Stimulated activated CD8-positive, alpha-beta memory T cell treated with anti-CD3 and anti-CD28 coated beads, Interleukin-15, amount 100 ng/mL, for 4 hours (primary cell): Measurements from ENCODE around the gene SON.

Experiments
- DNase-seq, 2 donors: peaks; one replicate each; pipeline ENCODE4 v3.0.0-alpha.2; 2020; ENCODE audit warnings: low read depth in 2 of 2

The SON gene

DNA sequence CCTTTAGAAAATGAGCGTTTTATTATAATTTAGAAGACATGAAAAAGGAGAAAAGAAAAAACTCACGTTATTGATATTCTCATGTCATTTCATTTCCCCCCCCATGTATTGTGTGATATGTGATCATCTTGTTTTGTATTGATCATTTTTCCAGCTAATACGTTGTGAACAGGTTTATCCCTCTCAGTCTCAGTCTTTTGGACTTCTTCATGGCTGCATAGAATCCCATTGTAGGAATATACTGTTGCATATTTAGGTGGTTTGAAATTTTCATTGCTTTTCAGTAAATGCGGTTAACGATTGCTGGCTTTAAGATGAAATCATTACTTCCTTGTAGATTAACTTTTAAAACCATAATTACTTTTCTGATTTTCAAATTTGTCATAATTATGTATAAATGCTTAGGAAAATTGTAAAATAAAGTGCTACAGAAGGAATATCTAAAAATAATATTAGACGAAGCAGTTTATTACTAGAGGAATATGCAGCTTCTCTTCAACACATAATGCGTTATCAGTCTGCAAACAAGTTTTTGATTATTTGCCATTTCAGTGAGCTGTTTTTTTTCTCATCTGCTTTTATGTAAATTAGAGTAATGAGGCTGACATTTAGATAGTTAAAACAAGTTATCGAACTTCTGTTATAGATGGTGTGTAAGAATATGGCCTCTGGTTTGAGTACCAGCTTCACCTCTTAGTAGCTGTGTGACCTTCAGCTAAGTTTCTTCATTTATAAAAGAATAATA is 1.8 kb downstream of the SON start:
- DNase-seq = no peak

DNA sequence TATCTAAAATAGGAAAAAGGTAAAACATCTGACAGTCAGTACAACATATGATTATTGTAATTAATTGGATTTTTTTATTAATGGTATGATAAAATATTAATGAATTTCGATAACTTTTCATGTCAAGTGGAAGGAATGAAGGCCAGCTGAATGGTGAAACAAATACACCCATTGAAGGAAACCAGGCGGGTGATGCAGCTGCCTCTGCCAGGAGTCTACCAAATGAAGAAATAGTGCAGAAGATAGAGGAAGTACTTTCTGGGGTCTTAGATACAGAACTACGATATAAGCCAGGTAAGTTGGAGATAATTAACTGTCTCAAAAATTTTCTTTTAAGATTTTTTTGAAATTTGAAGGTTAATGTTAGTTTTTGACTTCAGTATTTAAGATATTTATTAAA is 3.2 kb downstream of the SON start:
- no peak for DNase-seq

DNA sequence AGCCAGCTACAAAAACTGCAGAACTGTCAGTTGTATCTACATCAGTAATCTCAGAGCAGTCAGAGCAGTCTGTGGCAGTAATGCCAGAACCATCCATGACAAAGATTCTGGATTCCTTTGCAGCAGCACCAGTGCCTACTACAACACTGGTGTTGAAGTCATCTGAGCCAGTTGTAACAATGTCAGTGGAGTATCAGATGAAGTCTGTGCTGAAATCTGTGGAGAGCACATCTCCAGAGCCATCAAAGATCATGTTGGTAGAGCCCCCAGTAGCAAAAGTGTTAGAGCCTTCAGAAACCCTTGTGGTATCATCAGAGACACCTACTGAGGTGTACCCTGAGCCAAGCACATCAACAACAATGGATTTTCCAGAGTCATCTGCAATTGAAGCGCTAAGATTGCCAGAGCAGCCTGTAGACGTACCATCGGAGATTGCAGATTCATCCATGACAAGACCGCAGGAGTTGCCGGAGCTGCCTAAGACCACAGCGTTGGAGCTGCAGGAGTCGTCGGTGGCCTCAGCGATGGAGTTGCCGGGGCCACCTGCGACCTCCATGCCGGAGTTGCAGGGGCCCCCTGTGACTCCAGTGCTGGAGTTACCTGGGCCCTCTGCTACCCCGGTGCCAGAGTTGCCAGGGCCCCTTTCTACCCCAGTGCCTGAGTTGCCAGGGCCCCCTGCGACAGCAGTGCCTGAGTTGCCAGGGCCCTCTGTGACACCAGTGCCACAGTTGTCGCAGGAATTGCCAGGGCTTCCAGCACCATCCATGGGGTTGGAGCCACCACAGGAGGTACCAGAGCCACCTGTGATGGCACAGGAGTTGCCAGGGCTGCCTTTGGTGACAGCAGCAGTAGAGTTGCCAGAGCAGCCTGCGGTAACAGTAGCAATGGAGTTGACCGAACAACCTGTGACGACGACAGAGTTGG is 7.3 kb downstream of the SON start:
- DNase-seq = no peak

DNA sequence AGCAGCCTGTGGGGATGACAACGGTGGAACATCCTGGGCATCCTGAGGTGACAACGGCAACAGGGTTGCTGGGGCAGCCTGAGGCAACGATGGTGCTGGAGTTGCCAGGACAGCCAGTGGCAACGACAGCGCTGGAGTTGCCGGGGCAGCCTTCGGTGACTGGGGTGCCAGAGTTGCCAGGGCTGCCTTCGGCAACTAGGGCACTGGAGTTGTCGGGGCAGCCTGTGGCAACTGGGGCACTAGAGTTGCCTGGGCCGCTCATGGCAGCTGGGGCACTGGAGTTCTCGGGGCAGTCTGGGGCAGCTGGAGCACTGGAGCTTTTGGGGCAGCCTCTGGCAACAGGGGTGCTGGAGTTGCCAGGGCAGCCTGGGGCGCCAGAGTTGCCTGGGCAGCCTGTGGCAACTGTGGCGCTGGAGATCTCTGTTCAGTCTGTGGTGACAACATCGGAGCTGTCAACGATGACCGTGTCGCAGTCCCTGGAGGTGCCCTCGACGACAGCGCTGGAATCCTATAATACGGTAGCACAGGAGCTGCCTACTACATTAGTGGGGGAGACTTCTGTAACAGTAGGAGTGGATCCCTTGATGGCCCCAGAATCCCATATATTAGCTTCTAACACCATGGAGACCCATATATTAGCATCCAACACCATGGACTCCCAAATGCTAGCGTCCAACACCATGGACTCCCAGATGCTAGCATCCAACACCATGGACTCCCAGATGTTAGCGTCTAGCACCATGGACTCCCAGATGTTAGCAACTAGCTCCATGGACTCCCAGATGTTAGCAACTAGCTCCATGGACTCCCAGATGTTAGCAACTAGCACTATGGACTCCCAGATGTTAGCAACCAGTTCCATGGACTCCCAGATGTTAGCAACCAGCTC is 8.2 kb downstream of the SON start:
- no peak for DNase-seq

DNA sequence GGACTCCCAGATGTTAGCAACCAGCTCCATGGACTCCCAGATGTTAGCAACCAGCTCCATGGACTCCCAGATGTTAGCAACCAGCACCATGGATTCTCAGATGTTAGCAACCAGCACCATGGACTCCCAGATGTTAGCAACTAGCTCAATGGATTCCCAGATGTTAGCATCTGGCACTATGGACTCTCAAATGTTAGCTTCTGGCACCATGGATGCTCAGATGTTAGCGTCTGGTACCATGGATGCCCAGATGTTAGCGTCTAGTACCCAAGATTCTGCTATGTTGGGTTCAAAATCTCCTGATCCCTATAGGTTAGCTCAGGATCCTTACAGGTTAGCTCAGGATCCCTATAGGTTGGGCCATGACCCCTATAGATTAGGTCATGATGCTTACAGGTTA is 8.8 kb downstream of the SON start:
- DNase-seq = no peak

DNA sequence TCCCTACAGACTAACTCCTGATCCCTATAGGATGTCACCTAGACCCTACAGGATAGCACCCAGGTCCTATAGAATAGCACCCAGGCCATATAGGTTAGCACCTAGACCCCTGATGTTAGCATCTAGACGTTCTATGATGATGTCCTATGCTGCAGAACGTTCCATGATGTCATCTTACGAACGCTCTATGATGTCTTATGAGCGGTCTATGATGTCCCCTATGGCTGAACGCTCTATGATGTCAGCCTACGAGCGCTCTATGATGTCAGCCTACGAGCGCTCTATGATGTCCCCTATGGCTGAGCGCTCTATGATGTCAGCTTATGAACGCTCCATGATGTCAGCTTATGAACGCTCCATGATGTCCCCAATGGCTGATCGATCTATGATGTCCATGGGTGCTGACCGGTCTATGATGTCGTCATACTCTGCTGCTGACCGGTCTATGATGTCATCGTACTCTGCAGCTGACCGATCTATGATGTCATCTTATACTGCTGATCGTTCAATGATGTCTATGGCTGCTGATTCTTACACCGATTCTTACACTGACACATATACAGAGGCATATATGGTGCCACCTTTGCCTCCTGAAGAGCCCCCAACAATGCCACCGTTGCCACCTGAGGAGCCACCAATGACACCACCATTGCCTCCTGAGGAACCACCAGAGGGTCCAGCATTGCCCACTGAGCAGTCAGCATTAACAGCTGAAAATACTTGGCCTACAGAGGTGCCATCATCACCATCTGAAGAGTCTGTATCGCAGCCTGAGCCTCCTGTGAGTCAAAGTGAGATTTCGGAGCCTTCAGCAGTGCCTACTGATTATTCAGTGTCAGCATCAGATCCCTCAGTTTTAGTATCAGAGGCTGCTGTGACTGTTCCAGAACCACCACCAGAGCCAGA is 9.5 kb downstream of the SON start:
- DNase-seq = no peak

DNA sequence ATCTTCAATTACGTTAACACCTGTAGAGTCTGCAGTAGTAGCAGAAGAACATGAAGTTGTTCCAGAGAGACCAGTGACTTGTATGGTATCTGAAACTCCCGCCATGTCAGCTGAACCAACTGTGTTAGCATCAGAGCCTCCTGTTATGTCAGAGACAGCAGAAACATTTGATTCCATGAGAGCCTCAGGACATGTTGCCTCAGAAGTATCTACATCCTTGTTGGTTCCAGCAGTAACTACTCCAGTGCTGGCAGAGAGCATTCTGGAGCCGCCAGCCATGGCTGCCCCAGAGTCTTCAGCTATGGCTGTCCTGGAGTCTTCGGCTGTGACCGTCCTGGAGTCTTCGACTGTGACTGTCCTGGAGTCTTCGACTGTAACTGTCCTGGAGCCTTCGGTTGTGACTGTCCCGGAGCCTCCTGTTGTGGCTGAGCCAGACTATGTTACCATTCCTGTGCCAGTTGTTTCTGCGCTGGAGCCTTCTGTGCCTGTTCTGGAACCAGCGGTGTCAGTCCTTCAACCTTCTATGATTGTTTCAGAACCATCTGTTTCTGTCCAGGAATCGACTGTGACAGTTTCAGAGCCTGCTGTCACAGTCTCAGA is 10.3 kb downstream of the SON start:
- no peak for DNase-seq

DNA sequence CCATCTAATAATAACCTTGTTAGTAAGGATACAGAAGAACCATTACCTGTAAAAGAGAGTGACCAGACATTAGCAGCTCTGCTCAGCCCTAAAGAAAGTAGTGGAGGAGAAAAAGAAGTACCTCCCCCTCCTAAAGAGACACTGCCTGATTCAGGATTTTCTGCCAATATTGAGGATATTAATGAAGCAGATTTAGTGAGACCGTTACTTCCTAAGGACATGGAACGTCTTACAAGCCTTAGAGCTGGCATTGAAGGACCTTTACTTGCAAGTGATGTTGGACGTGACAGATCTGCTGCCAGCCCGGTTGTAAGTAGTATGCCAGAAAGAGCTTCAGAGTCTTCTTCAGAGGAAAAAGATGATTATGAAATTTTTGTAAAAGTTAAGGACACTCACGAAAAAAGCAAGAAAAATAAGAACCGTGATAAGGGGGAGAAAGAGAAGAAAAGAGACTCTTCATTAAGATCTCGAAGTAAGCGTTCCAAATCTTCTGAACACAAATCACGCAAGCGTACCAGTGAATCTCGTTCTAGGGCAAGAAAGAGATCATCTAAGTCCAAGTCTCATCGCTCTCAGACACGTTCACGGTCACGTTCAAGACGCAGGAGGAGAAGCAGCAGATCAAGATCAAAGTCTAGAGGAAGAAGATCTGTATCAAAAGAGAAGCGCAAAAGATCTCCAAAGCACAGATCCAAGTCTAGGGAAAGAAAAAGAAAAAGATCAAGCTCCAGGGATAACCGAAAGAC is 11.6 kb downstream of the SON start:
- no peak for DNase-seq

DNA sequence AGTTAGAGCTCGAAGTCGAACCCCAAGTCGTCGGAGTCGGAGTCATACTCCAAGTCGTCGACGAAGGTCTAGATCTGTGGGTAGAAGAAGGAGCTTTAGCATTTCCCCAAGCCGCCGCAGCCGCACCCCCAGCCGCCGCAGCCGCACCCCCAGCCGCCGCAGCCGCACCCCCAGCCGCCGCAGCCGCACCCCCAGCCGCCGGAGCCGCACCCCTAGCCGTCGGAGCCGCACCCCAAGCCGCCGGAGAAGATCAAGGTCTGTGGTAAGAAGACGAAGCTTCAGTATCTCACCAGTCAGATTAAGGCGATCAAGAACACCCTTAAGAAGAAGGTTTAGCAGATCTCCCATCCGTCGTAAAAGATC is 12.1 kb downstream of the SON start:
- no peak for DNase-seq

DNA sequence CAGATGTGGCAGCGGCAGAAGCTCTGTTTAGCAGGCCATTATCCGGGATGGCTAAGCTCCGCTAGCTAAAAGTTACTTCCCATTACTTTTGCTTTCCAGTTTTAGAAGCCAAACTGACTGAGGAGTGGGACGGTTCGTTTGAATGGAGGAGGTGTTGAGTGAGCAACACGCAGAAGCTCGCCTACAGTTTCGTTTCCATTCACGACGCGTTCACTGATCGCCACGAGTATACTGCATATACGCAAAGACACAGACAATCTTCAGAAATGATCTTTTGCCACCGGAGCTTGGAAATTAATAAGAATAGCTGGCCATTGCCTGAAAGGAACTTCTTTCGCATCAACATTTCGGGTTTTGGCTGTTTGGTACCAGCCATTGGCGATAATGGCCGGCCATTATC is 14.6 kb downstream of the SON start:
- DNase-seq = no peak

DNA sequence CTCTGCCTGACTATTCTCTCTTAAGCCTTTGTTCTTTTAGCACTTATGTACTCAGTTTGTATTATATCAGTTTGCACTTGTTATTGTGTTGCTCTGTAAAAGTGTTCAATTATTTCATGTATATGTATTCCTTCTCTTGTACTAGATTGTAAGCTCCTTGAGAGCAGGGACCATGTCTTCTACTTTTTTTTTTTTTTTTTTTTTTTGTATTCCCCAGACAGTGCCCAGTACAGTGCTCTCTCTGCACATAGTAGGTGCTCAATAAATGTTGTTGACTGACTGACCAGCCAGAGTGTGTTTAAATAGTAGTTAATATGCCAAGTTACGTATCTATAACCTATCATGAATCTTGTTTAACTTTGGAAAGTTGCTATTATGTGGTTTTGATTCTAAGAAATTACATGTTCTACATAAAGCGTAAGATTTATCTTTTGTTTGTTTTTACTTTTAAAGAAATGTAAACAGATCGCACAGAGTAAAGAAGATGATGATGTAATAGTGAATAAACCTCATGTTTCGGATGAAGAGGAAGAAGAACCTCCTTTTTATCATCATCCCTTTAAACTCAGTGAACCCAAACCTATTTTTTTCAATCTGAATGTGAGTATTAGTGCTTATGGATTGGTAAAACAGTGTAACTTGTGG is 16.1 kb downstream of the SON start:
- no peak for DNase-seq

DNA sequence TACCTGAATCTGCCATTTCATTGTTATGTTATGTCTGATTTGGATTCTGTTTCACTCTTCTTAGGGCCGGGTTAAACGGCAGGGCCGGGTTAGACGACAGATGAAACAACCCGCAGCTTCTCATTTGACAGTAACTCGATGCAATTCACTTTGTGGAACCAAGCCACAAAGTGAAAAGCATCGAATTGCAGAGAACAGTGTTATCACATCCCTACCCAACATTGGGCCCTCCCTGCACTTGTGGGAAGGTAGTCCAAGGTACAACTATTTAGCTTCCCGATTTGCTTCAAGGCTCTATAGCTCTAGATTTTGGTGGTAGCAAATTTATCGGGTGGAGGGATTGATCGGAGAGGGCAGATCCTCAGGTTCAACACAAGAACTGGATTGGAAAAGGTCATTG is 17.0 kb downstream of the SON start:
- no peak for DNase-seq

DNA sequence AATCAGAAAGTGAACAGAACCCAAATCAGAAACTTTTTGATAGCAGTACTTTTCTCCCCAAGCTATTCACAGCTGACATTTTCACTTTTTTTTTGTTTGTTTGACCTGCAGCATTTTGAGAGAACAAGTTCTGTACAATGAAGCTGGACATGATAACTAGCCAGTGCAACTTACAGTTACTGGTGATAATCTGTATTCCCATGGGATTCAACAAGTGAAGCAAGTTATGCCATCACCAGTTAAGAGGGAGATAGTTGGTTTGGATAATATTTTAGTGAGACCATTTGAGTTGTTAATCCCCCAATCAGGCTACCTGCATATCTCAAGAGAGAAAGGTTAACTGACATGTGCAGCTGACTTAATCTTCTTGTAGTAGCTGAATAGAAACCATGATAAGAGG is 18.1 kb downstream of the SON start:
- no peak for DNase-seq

DNA sequence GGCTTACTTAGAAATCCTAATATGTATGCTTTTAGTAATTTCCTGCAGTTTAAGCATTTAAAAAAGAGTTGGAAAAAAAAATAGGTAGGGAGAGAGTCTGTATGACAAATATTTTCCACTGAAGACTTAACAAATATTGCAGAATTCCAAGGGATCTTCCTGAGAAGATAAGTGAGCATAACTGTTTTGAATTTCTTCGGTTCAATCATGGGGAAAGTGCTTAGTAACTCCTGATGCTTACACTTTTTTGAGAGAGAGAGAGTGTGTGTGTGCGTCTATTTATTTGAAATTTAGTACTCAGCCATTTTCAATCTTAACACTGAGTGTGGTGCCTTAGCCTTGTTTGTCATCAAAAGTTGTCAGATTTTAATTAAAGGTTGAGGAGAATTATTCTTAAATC is 18.5 kb downstream of the SON start:
- no peak for DNase-seq

DNA sequence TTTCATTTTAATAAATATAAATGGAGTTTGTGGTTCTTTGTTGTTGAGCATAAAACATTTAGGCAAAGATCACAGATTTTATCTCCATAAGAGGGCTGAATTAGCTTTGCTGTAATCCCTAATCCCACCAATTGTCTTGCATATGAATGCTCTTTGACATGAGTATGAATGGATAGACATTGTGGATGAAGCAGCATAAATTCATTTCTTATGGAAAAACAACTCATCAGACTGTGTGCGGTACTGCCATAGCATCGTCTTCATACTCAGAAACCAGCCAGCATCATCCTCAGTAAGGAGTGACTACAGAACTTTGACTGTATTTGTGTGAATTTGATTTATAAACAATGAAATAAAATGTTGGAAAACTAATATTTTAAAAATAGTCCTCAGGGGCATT is 19.6 kb downstream of the SON start:
- no peak for DNase-seq

DNA sequence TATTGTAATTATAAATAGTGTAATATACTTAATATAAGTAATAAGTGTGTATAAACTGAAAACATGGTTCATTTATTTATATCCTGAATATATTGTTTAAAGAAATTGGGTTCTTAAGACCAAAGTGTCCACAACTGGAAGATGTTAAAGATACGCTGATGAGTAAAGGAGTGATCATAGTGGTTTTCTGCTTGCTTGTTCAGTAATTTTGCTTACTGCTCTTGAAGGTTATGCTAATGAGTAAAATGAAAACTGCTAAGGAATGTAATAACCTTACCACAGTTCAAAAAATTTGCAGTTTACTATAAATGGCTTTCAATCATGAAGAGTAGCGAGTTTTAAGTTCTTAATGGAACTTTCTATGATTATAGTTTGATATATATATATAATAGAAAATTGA is 23.7 kb downstream of the SON start:
- no peak for DNase-seq

DNA sequence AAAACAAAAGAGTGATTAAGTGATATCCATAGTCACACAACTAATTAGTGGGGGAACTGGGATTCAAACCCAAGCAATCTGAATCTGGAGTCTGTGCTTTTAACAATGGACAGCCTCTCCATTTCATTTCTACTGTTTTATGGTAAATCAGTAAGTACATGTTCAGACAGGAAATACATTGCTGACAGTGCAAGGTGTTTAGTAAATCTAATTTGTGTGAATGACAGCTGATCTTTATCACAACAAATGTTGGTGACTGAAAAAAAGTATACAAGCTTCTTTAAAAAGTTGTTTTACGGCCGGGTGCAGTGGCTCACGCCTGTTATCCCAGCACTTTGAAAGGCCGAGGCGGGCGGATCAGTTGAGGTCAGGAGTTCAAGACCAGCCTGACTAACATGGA is 25.1 kb downstream of the SON start:
- no peak for DNase-seq

DNA sequence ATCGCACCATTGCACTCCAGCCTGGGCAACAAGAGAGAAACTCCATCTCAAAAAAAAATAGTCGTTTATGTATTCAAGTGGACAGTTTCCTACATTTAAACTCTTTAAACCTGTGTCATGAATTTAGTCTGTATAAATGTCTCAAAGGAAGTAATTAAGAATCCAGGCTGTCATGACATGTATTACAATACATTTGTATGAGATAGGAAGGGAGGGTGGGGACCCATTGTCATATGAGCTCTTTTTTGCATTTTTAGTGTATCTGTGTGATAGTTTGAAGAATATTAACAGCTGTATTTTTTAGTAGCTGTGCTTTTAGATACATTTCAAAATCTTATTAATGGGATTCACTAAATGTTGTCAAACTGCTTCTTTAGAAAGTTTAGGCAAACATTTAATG is 25.6 kb downstream of the SON start:
- no peak for DNase-seq

DNA sequence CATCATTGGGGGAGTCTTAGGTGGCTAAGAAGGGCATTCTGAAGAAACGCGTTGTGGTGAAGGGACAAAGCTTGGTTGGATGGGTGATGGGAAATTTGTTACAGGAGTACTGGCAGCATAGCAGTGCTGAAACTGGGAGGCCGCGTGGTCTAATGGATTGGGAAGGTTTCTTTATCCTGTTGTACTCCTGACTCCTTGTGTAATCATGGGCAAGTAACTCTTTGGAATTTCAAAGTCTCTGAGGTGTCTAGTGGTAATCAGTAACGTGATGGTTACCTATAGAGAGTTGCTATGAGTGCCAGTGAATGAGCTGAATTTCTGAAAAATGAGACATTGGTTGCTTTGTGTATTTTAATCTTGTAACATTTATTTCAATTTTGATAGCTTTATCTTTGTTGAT is 27.2 kb downstream of the SON start:
- DNase-seq = no peak

DNA sequence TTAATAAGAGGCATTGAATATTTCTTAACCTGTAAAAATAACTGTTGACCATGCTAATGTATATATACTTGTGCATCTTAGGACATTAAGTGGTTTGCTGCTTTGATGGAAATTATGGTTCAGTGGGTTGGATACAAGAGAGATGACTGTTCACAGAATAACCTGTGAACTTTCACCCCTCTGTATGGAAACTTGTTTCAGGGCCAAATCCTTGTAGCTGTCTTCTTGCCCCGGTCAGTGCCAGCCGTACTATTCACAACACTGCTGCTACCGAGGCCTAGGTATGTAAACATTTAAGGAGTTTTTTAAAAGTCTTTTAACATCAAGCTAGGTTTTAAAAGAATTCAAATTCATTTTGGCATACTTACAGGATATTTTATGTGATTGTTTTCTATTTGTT is 29.5 kb downstream of the SON start:
- no peak for DNase-seq
